GM18502 (cell line): ENCODE results near the gene TBC1D30.
"Not testable (repeated sequence)": the region's sequence is repeated elsewhere in the genome, so short reads cannot be mapped to it uniquely, and the experiment has no call there.

Experiments
- ATAC-seq: cut with Tn5 transposase; IDR thresholded peaks from one replicate; pipeline ENCODE4 v1.9.1; 2021; ENCODE audit warnings: mild to moderate bottlenecking; ENCODE audit not compliant: unreplicated experiment, poor library complexity

TBC1D30 gene, protein sequence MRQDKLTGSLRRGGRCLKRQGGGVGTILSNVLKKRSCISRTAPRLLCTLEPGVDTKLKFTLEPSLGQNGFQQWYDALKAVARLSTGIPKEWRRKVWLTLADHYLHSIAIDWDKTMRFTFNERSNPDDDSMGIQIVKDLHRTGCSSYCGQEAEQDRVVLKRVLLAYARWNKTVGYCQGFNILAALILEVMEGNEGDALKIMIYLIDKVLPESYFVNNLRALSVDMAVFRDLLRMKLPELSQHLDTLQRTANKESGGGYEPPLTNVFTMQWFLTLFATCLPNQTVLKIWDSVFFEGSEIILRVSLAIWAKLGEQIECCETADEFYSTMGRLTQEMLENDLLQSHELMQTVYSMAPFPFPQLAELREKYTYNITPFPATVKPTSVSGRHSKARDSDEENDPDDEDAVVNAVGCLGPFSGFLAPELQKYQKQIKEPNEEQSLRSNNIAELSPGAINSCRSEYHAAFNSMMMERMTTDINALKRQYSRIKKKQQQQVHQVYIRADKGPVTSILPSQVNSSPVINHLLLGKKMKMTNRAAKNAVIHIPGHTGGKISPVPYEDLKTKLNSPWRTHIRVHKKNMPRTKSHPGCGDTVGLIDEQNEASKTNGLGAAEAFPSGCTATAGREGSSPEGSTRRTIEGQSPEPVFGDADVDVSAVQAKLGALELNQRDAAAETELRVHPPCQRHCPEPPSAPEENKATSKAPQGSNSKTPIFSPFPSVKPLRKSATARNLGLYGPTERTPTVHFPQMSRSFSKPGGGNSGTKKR

DNA sequence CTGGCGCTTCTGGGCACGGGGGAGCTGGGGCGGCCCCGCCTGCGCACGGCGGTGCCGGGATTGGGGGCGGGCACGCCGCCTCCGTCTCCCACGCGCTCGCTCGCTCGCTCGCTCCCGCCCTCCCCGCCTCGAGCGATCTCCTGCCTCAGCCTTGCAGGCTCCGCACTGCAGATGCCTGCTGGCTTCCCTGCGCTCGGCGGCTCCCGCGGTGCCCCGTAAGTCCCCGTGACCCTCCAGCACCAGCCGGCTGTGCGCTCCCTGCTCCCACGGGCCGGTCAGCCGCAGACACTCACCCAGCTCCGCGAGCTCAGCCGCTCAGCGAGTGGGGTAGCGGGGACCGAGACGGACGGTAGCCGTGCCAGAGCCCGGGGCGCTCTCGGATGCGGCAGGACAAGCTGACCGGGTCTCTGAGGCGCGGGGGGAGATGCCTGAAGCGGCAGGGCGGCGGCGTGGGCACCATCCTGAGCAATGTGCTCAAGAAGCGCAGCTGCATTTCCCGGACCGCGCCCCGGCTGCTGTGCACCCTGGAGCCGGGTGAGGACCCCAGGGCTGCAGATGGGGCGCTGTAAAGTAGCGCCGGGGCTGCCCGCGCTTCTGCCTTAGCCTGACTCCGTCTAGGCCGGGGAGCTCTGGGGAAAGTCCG lies at the start of gene TBC1D30:
Gene TBC1D30 (plus strand): TSS at position 148 of the 643 bp plus-strand sequence. CDS start 233 bp downstream, at position 381.
- peak; percentile 70 for ATAC-seq

DNA sequence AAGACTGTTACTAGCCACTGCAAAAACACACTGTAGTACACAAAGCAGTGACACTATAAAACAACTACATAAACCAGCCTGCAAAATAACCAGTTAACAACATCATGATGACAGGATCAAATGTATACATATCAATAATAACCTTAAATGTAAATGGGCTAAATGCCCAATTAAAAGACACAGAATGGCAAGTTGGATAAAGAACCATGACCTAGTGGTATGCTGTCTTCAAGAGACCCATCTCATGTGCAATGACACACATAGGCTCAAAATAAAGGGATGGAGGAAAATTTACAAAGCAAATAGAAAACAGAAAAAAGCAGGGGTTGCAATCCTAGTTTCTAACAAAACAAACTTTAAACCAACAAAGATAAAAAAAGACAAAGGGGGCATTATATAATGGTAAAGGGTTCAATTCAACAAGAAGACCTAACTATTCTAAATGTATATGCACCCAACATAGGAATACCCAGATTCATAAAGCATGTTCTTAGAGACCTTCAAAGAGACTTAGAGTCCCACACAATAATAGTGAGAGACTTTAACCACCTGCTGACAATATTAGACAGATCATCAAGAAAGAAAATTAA lies 49.2 kb upstream of the TBC1D30 start:
- not testable (repeated sequence) for ATAC-seq

GRCh38 chr12:64779354-64779974 lies 45.0 kb upstream of the TBC1D30 start:
- ATAC-seq, result no peak

GRCh38 chr12:64780132-64780530 lies 44.3 kb upstream of the TBC1D30 start:
- ATAC-seq, result no peak

- peak; percentile 59 for ATAC-seq
These were observed 43.7 kb upstream of the TBC1D30 start for GRCh38 chr12:64780531-64781279.

GRCh38 chr12:64781280-64782190 lies 42.9 kb upstream of the TBC1D30 start:
- peak; percentile 18 for ATAC-seq

GRCh38 chr12:64782191-64782876 lies 42.1 kb upstream of the TBC1D30 start:
- no peak for ATAC-seq

DNA sequence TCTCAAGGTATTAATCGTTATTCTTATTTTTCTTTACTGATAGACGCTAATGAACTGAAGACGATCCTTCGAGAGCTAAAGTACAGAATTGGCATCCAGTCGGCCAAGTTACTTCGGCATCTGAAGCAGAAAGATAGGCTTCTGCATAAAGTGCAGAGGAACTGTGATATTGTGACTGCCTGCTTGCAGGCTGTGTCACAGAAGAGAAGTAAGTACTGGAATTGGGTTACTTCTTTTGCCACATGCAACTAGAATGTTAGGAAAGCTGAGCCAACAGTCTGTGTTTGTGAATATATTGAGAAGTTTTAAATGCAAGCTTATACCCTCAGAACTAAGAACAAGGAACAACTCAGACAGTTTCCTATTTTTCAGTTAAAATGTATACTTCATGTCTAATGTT lies 38.6 kb upstream of the TBC1D30 start:
- ATAC-seq, result no peak

DNA sequence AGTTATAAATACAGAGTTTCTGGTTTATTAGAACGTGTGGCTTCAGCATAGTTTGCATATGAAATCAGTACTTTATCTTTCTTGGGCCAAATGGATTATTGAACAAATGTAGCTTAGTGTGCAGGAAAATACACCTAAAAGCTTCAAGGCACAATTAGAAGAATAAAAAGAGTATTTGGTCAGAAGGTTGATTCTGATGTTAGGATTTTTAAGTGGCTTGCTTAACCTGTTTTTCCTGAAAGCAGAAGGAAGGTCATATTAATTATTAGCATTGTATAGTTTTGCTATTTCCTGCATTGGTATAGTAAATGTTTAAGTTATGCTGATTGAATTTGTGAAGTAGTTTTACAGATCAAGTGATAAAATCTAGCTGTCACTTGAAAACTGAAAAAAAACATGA lies 34.3 kb upstream of the TBC1D30 start:
- ATAC-seq, result no peak

DNA sequence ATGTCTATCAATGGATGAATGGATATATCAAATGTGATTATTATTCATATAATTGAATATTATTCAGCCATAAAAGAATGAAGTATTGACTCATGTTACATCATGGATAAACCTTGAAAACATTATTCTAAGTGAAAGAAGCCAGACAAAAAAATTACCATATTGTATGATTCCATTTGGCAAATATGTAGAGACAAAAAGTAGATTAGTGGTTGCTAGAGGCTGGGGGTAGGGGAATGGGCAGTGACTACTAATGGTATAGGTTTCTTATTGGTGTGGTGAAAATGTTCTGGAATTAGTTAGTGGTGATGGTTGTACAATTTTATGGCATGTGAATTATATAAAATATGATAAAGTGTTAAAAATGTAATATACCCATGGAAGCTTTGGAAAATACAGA lies 33.4 kb upstream of the TBC1D30 start:
- ATAC-seq, result no peak

GRCh38 chr12:64792128-64792527 lies 32.3 kb upstream of the TBC1D30 start:
- ATAC-seq, result no peak

GRCh38 chr12:64793610-64794009 lies 30.8 kb upstream of the TBC1D30 start:
- no peak for ATAC-seq

DNA sequence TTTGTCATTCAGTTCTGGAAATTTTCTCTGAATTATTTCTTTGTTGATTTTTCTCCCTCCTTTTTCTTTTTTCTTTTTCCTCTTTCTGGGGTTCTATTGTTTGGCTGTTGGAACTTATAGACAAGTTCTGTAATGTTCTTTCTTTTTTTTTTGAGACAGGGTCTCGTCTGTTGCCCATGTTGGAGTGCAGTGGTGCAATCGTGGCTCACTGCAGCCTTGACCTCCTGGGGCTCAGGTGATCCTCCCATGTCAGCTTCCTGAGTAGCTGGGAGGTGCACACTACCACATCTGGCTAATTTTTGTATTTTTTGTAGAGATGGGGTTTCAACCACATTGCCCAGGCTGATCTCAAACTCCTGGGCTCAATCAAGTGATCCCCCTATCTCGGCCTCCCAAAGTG lies 30.1 kb upstream of the TBC1D30 start:
- ATAC-seq, result no peak

- ATAC-seq, result peak; percentile 76
These were observed 28.1 kb upstream of the TBC1D30 start for GRCh38 chr12:64796205-64796845.

DNA sequence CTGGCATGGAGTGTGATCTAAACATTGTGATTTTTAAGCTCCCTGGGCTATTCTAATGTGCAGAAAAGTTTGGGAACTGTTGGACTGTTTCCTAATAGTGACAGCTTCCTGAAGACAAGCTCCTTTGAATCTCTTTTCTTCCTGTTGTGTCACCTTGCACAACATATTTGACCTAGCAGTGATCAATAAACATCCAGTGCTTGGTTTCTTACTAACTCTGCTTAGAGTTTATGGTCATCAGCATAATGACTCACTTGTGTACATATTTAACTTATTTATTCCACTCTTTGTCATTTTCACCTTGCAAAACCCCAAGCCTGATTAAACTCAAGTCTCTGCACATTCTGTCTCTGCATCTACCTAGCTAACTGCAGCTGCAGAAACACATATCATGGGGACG lies 27.3 kb upstream of the TBC1D30 start:
- no peak for ATAC-seq

DNA sequence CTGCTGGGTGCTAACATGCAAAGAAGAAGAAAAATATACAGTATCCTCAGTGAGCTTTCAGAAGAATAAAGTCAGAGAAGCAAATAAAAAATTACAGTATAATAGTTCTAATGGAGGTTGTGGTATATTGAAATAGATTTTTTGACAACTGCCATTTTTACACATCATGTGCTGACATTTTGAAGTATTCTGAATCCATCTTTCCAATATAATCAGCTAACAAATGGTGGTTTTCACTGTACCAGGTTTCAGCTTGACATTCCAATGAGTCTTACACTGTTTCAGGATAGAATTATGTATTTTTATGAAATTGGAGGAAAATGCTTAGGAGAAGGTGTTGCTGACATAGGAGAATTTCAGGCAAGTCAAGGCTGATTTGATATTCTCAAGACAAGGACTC lies 26.3 kb upstream of the TBC1D30 start:
- ATAC-seq, result no peak

DNA sequence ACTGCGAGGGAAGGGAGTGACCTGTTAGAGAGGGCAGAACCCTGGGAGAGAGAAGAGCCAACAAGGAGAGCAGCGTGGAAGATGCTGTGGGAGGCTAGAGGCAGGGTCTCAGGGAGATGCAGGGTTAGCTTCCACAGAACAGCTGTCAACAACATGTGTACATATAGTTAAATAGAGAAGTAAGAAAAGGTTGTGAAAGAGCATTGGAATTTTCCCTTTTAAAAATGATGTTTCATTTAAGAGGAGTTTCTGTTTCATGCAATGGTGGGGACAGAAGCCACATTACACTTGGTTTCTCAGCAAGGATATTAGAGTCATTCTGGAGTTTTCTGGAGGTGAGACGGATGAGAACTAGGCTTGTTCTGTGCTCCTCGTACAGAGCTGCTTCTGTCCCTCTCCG lies 23.8 kb upstream of the TBC1D30 start:
- peak; percentile 69 for ATAC-seq

DNA sequence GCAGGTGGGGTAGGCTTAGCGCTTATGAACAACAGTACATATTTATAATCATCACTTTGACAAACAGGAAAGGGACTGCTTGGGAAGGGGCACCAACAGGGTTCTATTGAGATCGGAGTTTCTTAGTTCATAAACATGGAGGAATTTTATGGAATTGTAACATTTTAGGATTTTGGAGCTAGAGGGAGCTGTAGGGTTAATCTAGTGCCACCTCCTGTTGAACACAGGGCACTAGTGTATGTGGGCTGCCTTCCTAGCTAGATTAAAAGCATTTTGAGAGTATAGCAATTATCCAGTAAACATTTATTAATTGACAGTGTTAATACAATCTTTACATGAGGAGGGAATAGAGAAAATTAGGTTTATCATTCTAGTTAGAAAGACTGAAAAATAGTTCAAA lies 23.1 kb upstream of the TBC1D30 start:
- ATAC-seq, result no peak
